Endodermal cell (in vitro differentiated cells): ENCODE data around the gene POGZ. TPM values are rescaled to one million over a fixed set of nuclear protein-coding genes. Genes with fewer than 3 reads are reported as not detected.

Experiments
- DNase-seq: peaks from one replicate; pipeline ENCODE4 v3.0.0-alpha.2; 2017
- H3K27ac ChIP-seq: 2 replicates; pipeline ENCODE4 v1.5.1; 2013; ENCODE audit warnings: mild to moderate bottlenecking, low read depth, low read length, moderate library complexity
- H3K27me3 ChIP-seq: 2 replicates; pipeline ENCODE4 v1.6.1; 2013; ENCODE audit warnings: mild to moderate bottlenecking, low read length, moderate library complexity; ENCODE audit not compliant: insufficient read depth, control insufficient read depth, poor library complexity, severe bottlenecking
- H3K36me3 ChIP-seq: 2 replicates; pipeline ENCODE4 v1.7.0; 2013; ENCODE audit warnings: mild to moderate bottlenecking, low read length, moderate library complexity; ENCODE audit not compliant: control insufficient read depth, insufficient read depth
- H3K4me1 ChIP-seq: one replicate; pipeline ENCODE4 v1.7.0; 2013; ENCODE audit warnings: low read length; ENCODE audit not compliant: control insufficient read depth, insufficient read depth
- H3K4me3 ChIP-seq: 2 replicates; pipeline ENCODE4 v1.5.1; 2013; ENCODE audit warnings: mild to moderate bottlenecking, low read length, moderate library complexity
- H3K9ac ChIP-seq: 2 replicates; pipeline ENCODE4 v1.6.1; 2013; ENCODE audit warnings: mild to moderate bottlenecking, low read length, moderate library complexity; ENCODE audit not compliant: poor library complexity, severe bottlenecking; ENCODE audit errors: extremely low read depth
- H3K9me3 ChIP-seq: 2 replicates; pipeline ENCODE4 v1.6.1; 2013; ENCODE audit warnings: mild to moderate bottlenecking, low read length, moderate library complexity; ENCODE audit not compliant: control insufficient read depth
- H3K27ac Mint-ChIP-seq: 2 replicates; pipeline ENCODE4 v1.8.0; 2020; ENCODE audit warnings: mixed read lengths
- H3K27me3 Mint-ChIP-seq: 2 replicates; pipeline ENCODE4 v1.8.0; 2021; ENCODE audit warnings: mild to moderate bottlenecking, mixed read lengths; ENCODE audit not compliant: insufficient read depth
- H3K36me3 Mint-ChIP-seq: 2 replicates; pipeline ENCODE4 v1.8.0; 2020; ENCODE audit warnings: low read depth, mixed read lengths
- H3K4me1 Mint-ChIP-seq: 2 replicates; pipeline ENCODE4 v1.8.0; 2020; ENCODE audit warnings: mixed read lengths
- H3K4me3 Mint-ChIP-seq: 2 replicates; pipeline ENCODE4 v1.8.0; 2020; ENCODE audit warnings: mild to moderate bottlenecking, moderate library complexity, mixed read lengths
- H3K9me3 Mint-ChIP-seq: 2 replicates; pipeline ENCODE4 v1.8.0; 2020; ENCODE audit warnings: mild to moderate bottlenecking, mixed read lengths
- CTCF ChIP-seq: fragments of 200-600 bp; sonication (generic); conservative IDR thresholded peaks from 2 replicates; pipeline ENCODE4 v1.5.0; 2021; ENCODE audit warnings: antibody characterized with exemption, mild to moderate bottlenecking
- WGBS, 2 experiments: methylation state at CpG; one replicate each; pipeline versions ENCODE4 v1.1.5 to v1.1.7; 2013; ENCODE audit warnings: missing lambda C conversion rate in 2 of 2, mixed read lengths in 1 of 2; ENCODE audit not compliant: insufficient coverage in 1 of 2, insufficient read length in 1 of 2; 5-methylcytosine and 5-hydroxymethylcytosine counted together
- total RNA-seq, 2 donors: library from RNA; stranded (reverse); fragmentation: NEBNext Ultra II Directional in 1 of 2; extraction: Animal tissue kit (Norgen Biotek cat#: 25700) in 1 of 2; gene quantifications; 2 replicates in 1 of 2; 3 replicates in 1 of 2; pipeline ENCODE4 v1.2.1, GENCODE V29; 2021

Gene POGZ
- total RNA-seq, 2 donors from 2014 or later = 138 to 165 TPM

DNA sequence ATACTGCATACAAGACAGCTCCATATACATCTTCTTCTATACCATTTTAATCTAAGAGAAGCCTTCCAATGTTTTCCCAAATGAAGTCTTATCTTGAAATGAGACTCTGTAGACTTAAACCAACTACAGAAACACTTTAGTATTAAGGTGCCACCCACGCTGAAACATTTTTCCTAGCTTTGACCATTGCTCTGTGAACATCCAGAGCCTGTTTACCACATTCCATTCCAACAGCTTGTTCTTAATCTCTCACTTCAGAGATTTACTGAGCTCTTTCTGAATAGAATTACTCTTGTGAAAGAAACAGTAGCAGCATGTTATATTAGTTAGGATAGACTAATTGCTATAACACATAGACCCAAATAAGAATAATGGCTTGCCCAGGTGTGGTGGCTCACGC lies 19.6 kb upstream of the POGZ start:
- Histone ChIP-seq H3K27me3 (no peaks in the 10 kb centered on the region), H3K36me3 (no peaks in the 10 kb centered on the region), H3K9ac (no peak overlapping the region), H3K4me3 (no peak overlapping the region), H3K27ac (no peak overlapping the region), H3K9me3 (peaks cover 15% of the 10 kb centered on the region), H3K4me1 (no peaks in the 10 kb centered on the region)
- peaks cover 12% of the 10 kb centered on the region for H3K9me3 Mint-ChIP-seq
- WGBS, 2 experiments = 82 to 85% methylated on average over 2 of the region's 2 CpGs
- no peak overlapping the region for H3K27ac Mint-ChIP-seq
- TF ChIP-seq CTCF = no peak
- H3K36me3 Mint-ChIP-seq = peaks cover 1% of the 10 kb centered on the region
- peaks cover 12% of the 10 kb centered on the region for H3K4me1 Mint-ChIP-seq
- no peak overlapping the region for H3K4me3 Mint-ChIP-seq
- peaks cover 3% of the 10 kb centered on the region for H3K27me3 Mint-ChIP-seq
- no peak for DNase-seq

- Mint-ChIP-seq H3K36me3 (peaks cover 1% of the 10 kb centered on the region), H3K4me3 (no peak overlapping the region)
Measured at GRCh38 chr1:151478140-151478812, 19.0 kb upstream of the POGZ start.

DNA sequence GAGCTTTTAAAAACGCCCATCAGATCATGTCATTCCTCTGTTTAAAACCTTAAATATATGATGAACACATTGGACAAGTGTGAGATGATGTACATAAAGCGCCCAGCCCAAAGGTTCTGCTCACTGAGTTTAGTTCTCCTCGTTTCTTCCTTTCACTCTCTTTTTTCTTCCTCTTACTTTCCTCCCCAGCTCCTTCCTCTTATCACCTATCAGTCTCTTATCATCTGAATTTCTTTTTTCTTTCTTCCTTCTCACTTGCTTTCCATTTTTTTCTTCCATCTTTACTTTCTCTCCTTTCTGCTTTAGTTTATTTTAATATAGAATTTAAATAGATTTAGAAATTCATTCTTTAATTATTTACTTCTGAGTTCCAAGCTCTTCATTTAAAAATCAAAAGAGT lies 17.8 kb upstream of the POGZ start:
- Histone ChIP-seq H3K27me3 (no peaks in the 10 kb centered on the region), H3K4me1 (no peaks in the 10 kb centered on the region), H3K36me3 (no peaks in the 10 kb centered on the region), H3K4me3 (no peak overlapping the region), H3K27ac (no peak overlapping the region), H3K9me3 (peaks cover 10% of the 10 kb centered on the region), H3K9ac (no peak overlapping the region)
- Mint-ChIP-seq H3K4me3 (no peak overlapping the region), H3K27ac (no peak overlapping the region), H3K27me3 (peaks cover 3% of the 10 kb centered on the region), H3K9me3 (peaks cover 4% of the 10 kb centered on the region), H3K36me3 (peaks cover 1% of the 10 kb centered on the region), H3K4me1 (peaks cover 20% of the 10 kb centered on the region)
- no peak for DNase-seq
- TF ChIP-seq CTCF = no peak
- WGBS, 2 experiments = 89 to 96% methylated on average over 2 to 3 of the region's 3 CpGs

More at GRCh38 chr1:151478140-151478812, 19.0 kb upstream of the POGZ start:
- H3K36me3 ChIP-seq = no peaks in the 10 kb centered on the region
- peaks cover 3% of the 10 kb centered on the region for H3K27me3 Mint-ChIP-seq
- H3K27ac ChIP-seq = no peak overlapping the region
- peaks cover 9% of the 10 kb centered on the region for H3K9me3 Mint-ChIP-seq
- 100% methylated on average over 1 of the region's 1 CpG; no CpG with 5 or more reads in 1 of the 2 experiments for WGBS, 2 experiments
- H3K27me3 ChIP-seq = no peaks in the 10 kb centered on the region
- H3K9me3 ChIP-seq = peaks cover 15% of the 10 kb centered on the region
- no peak overlapping the region for H3K4me3 ChIP-seq
- peaks cover 15% of the 10 kb centered on the region for H3K4me1 Mint-ChIP-seq
- H3K27ac Mint-ChIP-seq = no peak overlapping the region
- no peaks in the 10 kb centered on the region for H3K4me1 ChIP-seq
- no peak overlapping the region for H3K9ac ChIP-seq
- DNase-seq = no peak
- no peak for TF ChIP-seq CTCF
